CD4-positive, alpha-beta T cell treated with Interleukin-2 at 100 ng/mL for 4 hours (primary cell): ENCODE measurements around the gene CRACR2A.

Experiments
- DNase-seq: peaks from one replicate; pipeline ENCODE4 v3.0.0-alpha.2; 2020; ENCODE audit warnings: low spot score

CRACR2A gene

GRCh38 chr12:3725388-3726115, 27.4 kb downstream of the CRACR2A start:
- DNase-seq, result no peak

- no peak for DNase-seq
Observed at GRCh38 chr12:3723916-3724805, 28.7 kb downstream of the CRACR2A start.

GRCh38 chr12:3722368-3722767, 30.5 kb downstream of the CRACR2A start:
- DNase-seq, result no peak

- no peak for DNase-seq
Observed at GRCh38 chr12:3720772-3721171, 32.1 kb downstream of the CRACR2A start.

GRCh38 chr12:3718100-3718499, 34.8 kb downstream of the CRACR2A start:
- no peak for DNase-seq

- no peak for DNase-seq
Observed at GRCh38 chr12:3717283-3717898, 35.5 kb downstream of the CRACR2A start.

- DNase-seq, result no peak
Observed at GRCh38 chr12:3715999-3716398, 36.9 kb downstream of the CRACR2A start.

- DNase-seq, result no peak
Observed at GRCh38 chr12:3713947-3714346, 39.0 kb downstream of the CRACR2A start.

GRCh38 chr12:3713483-3713882, 39.4 kb downstream of the CRACR2A start:
- DNase-seq, result no peak

- no peak for DNase-seq
Observed at GRCh38 chr12:3712209-3712992, 40.5 kb downstream of the CRACR2A start.

- DNase-seq, result no peak
Observed at GRCh38 chr12:3705354-3705675, 47.6 kb downstream of the CRACR2A start.

GRCh38 chr12:3704512-3705353, 48.2 kb downstream of the CRACR2A start:
- DNase-seq, result no peak

GRCh38 chr12:3700861-3701260, 52.0 kb downstream of the CRACR2A start:
- DNase-seq, result no peak

GRCh38 chr12:3698218-3698974, 54.5 kb downstream of the CRACR2A start:
- no peak for DNase-seq

GRCh38 chr12:3697311-3697870, 55.5 kb downstream of the CRACR2A start:
- no peak for DNase-seq

- no peak for DNase-seq
Observed at GRCh38 chr12:3694673-3695072, 58.2 kb downstream of the CRACR2A start.

GRCh38 chr12:3692616-3693365, 60.1 kb downstream of the CRACR2A start:
- DNase-seq, result no peak

GRCh38 chr12:3686463-3686862, 66.4 kb downstream of the CRACR2A start:
- no peak for DNase-seq

- no peak for DNase-seq
Observed at GRCh38 chr12:3685830-3686229, 67.1 kb downstream of the CRACR2A start.
